ENCODE results near the gene BAIAP3. TPM values are rescaled to one million over a fixed set of nuclear protein-coding genes. Genes with fewer than 3 reads are reported as not detected.

BAIAP3 gene
- total RNA-seq, 2 experiments from 2014 or later = 0.83 to 1.6 TPM

GRCh38 chr16:1351215-1351581, 17.8 kb downstream of the BAIAP3 start:
- CTCF ChIA-PET = interaction anchor here (1.3 to 1.5 kb wide), 2 partner anchors 12 to 15 kb away, joined by 3 to 8 read pairs; no protein-coding TSS in a partner anchor

GRCh38 chr16:1351582-1352362, 18.3 kb downstream of the BAIAP3 start, which contains the start of the genes GNPTG and TSR3:
Gene GNPTG (plus strand): TSS chr16:1351931. CDS start chr16:1351966, 35 bp downstream.
Gene TSR3 (minus strand): TSS chr16:1351878. CDS start chr16:1351804, 74 bp downstream.
- Mint-ChIP-seq H3K4me3 (peak within 1 kb of the TSS; percentile 84), H3K36me3 (ENCODE audit: low read depth) (no peaks in the 10 kb centered on the region), H3K4me1 (peaks cover 36% of the 10 kb centered on the region), H3K27me3 (no peaks in the 10 kb centered on the region), H3K27ac (peak within 1 kb of the TSS; percentile 82), H3K9me3 (no peaks in the 10 kb centered on the region)
- peak; percentile 83 for DNase-seq
- ChIA-PET POLR2A (no interaction called here), CTCF (interaction anchor here (1.3 kb wide), 1 partner anchor 16 kb away, joined by 3 read pairs; no protein-coding TSS in a partner anchor)

More at GRCh38 chr16:1351215-1351581, 17.8 kb downstream of the BAIAP3 start:
- no peak for DNase-seq
- Mint-ChIP-seq H3K36me3 (ENCODE audit: low read depth) (no peaks in the 10 kb centered on the region), H3K27me3 (no peaks in the 10 kb centered on the region), H3K9me3 (no peaks in the 10 kb centered on the region), H3K4me1 (peaks cover 36% of the 10 kb centered on the region), H3K4me3 (peak overlapping the region; percentile 76), H3K27ac (peak overlapping the region; percentile 80)
- POLR2A ChIA-PET = no interaction called here

GRCh38 chr16:1354815-1355540, 21.5 kb downstream of the BAIAP3 start:
- H3K9me3 Mint-ChIP-seq = no peaks in the 10 kb centered on the region
- POLR2A ChIA-PET = interaction anchor here (0.6 kb wide), 1 partner anchor 11 kb away, joined by 3 read pairs; no protein-coding TSS in a partner anchor
- peaks cover under 1% of the 10 kb centered on the region for H3K36me3 Mint-ChIP-seq (ENCODE audit: low read depth)
- H3K4me1 Mint-ChIP-seq = peaks cover 36% of the 10 kb centered on the region
- H3K4me3 Mint-ChIP-seq = no peak overlapping the region
- H3K27me3 Mint-ChIP-seq = no peaks in the 10 kb centered on the region
- H3K27ac Mint-ChIP-seq = peak overlapping the region; percentile 19
- CTCF ChIA-PET = interaction anchor here (0.5 to 1.2 kb wide), 2 partner anchors 9 to 294 kb away, joined by 3 to 5 read pairs; no protein-coding TSS in a partner anchor
- DNase-seq = no peak

- Mint-ChIP-seq H3K4me1 (peaks cover 31% of the 10 kb centered on the region), H3K27me3 (no peaks in the 10 kb centered on the region)
These were observed 22.1 kb downstream of the BAIAP3 start for GRCh38 chr16:1355591-1355990.

GRCh38 chr16:1356061-1356900, 22.8 kb downstream of the BAIAP3 start:
- H3K27me3 Mint-ChIP-seq = no peaks in the 10 kb centered on the region
- peaks cover 28% of the 10 kb centered on the region for H3K4me1 Mint-ChIP-seq
- H3K9me3 Mint-ChIP-seq = no peaks in the 10 kb centered on the region
- peaks cover 3% of the 10 kb centered on the region for H3K36me3 Mint-ChIP-seq (ENCODE audit: low read depth)
- no peak overlapping the region for H3K27ac Mint-ChIP-seq
- ChIA-PET CTCF (interaction anchor here (1.2 kb wide), 2 partner anchors 7 to 12 kb away, joined by 3 to 5 read pairs; no protein-coding TSS in a partner anchor), POLR2A (no interaction called here)
- DNase-seq = no peak
- H3K4me3 Mint-ChIP-seq = no peak overlapping the region

More at GRCh38 chr16:1355591-1355990, 22.1 kb downstream of the BAIAP3 start:
- H3K27ac Mint-ChIP-seq = no peak overlapping the region
- no peaks in the 10 kb centered on the region for H3K9me3 Mint-ChIP-seq
- ChIA-PET CTCF (interaction anchor here (0.5 to 1.2 kb wide), 2 partner anchors 8 to 293 kb away, joined by 3 to 5 read pairs; no protein-coding TSS in a partner anchor), POLR2A (no interaction called here)
- H3K36me3 Mint-ChIP-seq (ENCODE audit: low read depth) = peaks cover 3% of the 10 kb centered on the region
- H3K4me3 Mint-ChIP-seq = no peak overlapping the region
- no peak for DNase-seq

GRCh38 chr16:1357906-1358566, 24.6 kb downstream of the BAIAP3 start:
- Mint-ChIP-seq H3K9me3 (no peaks in the 10 kb centered on the region), H3K4me3 (no peak overlapping the region), H3K4me1 (peaks cover 18% of the 10 kb centered on the region), H3K27ac (no peak overlapping the region), H3K36me3 (ENCODE audit: low read depth) (peaks cover 7% of the 10 kb centered on the region), H3K27me3 (no peaks in the 10 kb centered on the region)
- no peak for DNase-seq
- ChIA-PET POLR2A (no interaction called here), CTCF (interaction anchor here (0.9 kb wide), 1 partner anchor 23 kb away, joined by 3 read pairs; no protein-coding TSS in a partner anchor)

- Mint-ChIP-seq H3K4me3 (no peak overlapping the region), H3K36me3 (ENCODE audit: low read depth) (peaks cover 11% of the 10 kb centered on the region), H3K4me1 (peaks cover 2% of the 10 kb centered on the region), H3K27ac (no peak overlapping the region), H3K27me3 (no peaks in the 10 kb centered on the region), H3K9me3 (no peaks in the 10 kb centered on the region)
- POLR2A ChIA-PET = no interaction called here
- DNase-seq = no peak
- CTCF ChIA-PET = no interaction called here
These were observed 28.4 kb downstream of the BAIAP3 start for GRCh38 chr16:1361685-1362360.

- ChIA-PET CTCF (interaction anchor here (0.6 to 3.7 kb wide), 14 partner anchors 7 to 343 kb away, joined by 3 to 18 read pairs (median 4); partner anchors contain the start of genes MAPK8IP3 and UNKL), POLR2A (no interaction called here)
- peaks cover 11% of the 10 kb centered on the region for H3K36me3 Mint-ChIP-seq (ENCODE audit: low read depth)
- no peaks in the 10 kb centered on the region for H3K9me3 Mint-ChIP-seq
- no peak overlapping the region for H3K4me3 Mint-ChIP-seq
- no peak for DNase-seq
- no peaks in the 10 kb centered on the region for H3K27me3 Mint-ChIP-seq
- peaks cover 2% of the 10 kb centered on the region for H3K4me1 Mint-ChIP-seq
- H3K27ac Mint-ChIP-seq = no peak overlapping the region
These were observed 29.4 kb downstream of the BAIAP3 start for GRCh38 chr16:1362807-1363206.

- Mint-ChIP-seq H3K36me3 (ENCODE audit: low read depth) (peaks cover 11% of the 10 kb centered on the region), H3K4me1 (peaks cover 2% of the 10 kb centered on the region), H3K27ac (no peak overlapping the region), H3K9me3 (no peaks in the 10 kb centered on the region), H3K4me3 (no peak overlapping the region), H3K27me3 (no peaks in the 10 kb centered on the region)
- peak; percentile 72 for DNase-seq
- ChIA-PET POLR2A (no interaction called here), CTCF (interaction anchor here (0.6 to 3.7 kb wide), 17 partner anchors 8 to 342 kb away, joined by 3 to 18 read pairs (median 4); partner anchors contain the start of genes MAPK8IP3 and UNKL)
These were observed 30.1 kb downstream of the BAIAP3 start for GRCh38 chr16:1363501-1364041.

GRCh38 chr16:1364510-1364909, 31.1 kb downstream of the BAIAP3 start:
- no peak overlapping the region for H3K4me3 Mint-ChIP-seq
- H3K27me3 Mint-ChIP-seq = no peaks in the 10 kb centered on the region
- H3K36me3 Mint-ChIP-seq (ENCODE audit: low read depth) = peaks cover 13% of the 10 kb centered on the region
- POLR2A ChIA-PET = no interaction called here
- no peak for DNase-seq
- no peak overlapping the region for H3K27ac Mint-ChIP-seq
- CTCF ChIA-PET = interaction anchor here (0.9 to 3.7 kb wide), 9 partner anchors 13 to 341 kb away, joined by 3 to 18 read pairs (median 4); partner anchors contain the start of gene MAPK8IP3
- peaks cover 2% of the 10 kb centered on the region for H3K4me1 Mint-ChIP-seq
- no peaks in the 10 kb centered on the region for H3K9me3 Mint-ChIP-seq

GRCh38 chr16:1366060-1366711, 32.7 kb downstream of the BAIAP3 start:
- POLR2A ChIA-PET = no interaction called here
- H3K27ac Mint-ChIP-seq = no peak overlapping the region

More at GRCh38 chr16:1366060-1366711, 32.7 kb downstream of the BAIAP3 start:
- H3K9me3 Mint-ChIP-seq = no peaks in the 10 kb centered on the region
- CTCF ChIA-PET = interaction anchor here (3.7 kb wide), 1 partner anchor 13 kb away, joined by 18 read pairs; no protein-coding TSS in a partner anchor
- DNase-seq = no peak
- peaks cover 11% of the 10 kb centered on the region for H3K36me3 Mint-ChIP-seq (ENCODE audit: low read depth)
- peaks cover 2% of the 10 kb centered on the region for H3K4me1 Mint-ChIP-seq
- no peaks in the 10 kb centered on the region for H3K27me3 Mint-ChIP-seq
- H3K4me3 Mint-ChIP-seq = no peak overlapping the region

Data from activated CD4-positive, alpha-beta T cell treated with anti-CD3 and anti-CD28 coated beads, Interleukin-2, amount 10 ng/mL, durations not matched to agents 7 days and 5 days (primary cell).